Gastrocnemius medialis (tissue), 4 donors: ENCODE results near the gene EFNA5.

ENCODE experiments used
- CTCF ChIP-seq, 5 experiments: fragments of 450-650 bp in 3 of 5; fragments of 200-600 bp in 2 of 5; sonication (generic) in 2 of 5; IDR thresholded peaks in 4 of 5; conservative IDR thresholded peaks in 1 of 5; 1 replicate in 4 of 5; 2 replicates in 1 of 5; pipeline ENCODE4 v1.5.1; 2016 to 2019; ENCODE audit warnings: antibody characterized with exemption in 5 of 5, mild to moderate bottlenecking in 3 of 5, moderate library complexity in 3 of 5
- POLR2A ChIP-seq, 2 donors: fragments of 450-650 bp; IDR thresholded peaks; one replicate each; pipeline ENCODE4 v1.6.1; 2017; ENCODE audit warnings: antibody characterized with exemption in 2 of 2, mild to moderate bottlenecking in 2 of 2, moderate library complexity in 2 of 2

DNA sequence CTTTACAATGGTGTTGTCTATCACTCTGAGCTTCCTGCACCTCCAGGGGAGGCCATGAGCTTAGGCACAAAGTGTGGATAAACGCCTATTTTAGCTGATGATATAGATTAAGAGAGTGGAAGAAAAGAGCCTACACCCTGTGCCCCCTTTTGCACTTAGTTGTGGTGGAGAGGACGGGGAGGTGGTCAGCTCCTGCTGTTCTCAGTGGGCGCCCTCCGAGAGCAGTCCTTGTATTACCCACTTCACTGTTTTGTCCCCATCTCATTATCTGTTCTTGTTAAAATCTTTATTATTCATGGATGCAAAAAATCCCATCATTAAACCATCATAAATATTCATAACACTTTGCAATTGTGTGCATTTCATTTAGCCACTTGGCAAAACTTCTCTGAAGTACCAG is 303.3 kb downstream of the EFNA5 start:
- TF ChIP-seq CTCF (IDR thresholded peaks at IDR 0.05 in 4 of 5, conservative IDR thresholded peaks at IDR 0.05 in 1 of 5), result no peak
- TF ChIP-seq POLR2A (IDR thresholded peaks at IDR 0.05), result no peak
